Ishikawa (cell line): ENCODE data around the gene ADSL.

Experiments
- CREB1 ChIP-seq: IDR thresholded peaks from 2 replicates; pipeline ENCODE4 v1.6.1; 2012; ENCODE audit warnings: low read depth
- EP300 ChIP-seq: IDR thresholded peaks from 2 replicates; pipeline ENCODE4 v1.6.1; 2012; ENCODE audit warnings: borderline replicate concordance
- NFIC ChIP-seq: IDR thresholded peaks from 2 replicates; pipeline ENCODE4 v1.6.1; 2012
- REST ChIP-seq: IDR thresholded peaks from 2 replicates; pipeline ENCODE4 v1.6.1; 2012; ENCODE audit warnings: low read depth, mild to moderate bottlenecking
- TAF1 ChIP-seq: IDR thresholded peaks from 2 replicates; pipeline ENCODE4 v1.6.1; 2012; ENCODE audit warnings: low read depth, mild to moderate bottlenecking
- YY1 ChIP-seq: IDR thresholded peaks from 2 replicates; pipeline ENCODE4 v1.6.1; 2012; ENCODE audit warnings: low read depth

- TF ChIP-seq TAF1 (no peak), REST (no peak), NFIC (no peak), CREB1 (no peak), YY1 (no peak), EP300 (no peak)
These were observed 15.7 kb upstream of the ADSL start for GRCh38 chr22:40330615-40331014.
